GM21723 (cell line): ENCODE results near the gene DBN1.

ENCODE experiments used
- ATAC-seq: cut with Tn5 transposase; IDR thresholded peaks from one replicate; pipeline ENCODE4 v1.9.1; 2021; ENCODE audit warnings: mild to moderate bottlenecking, moderate library complexity; ENCODE audit not compliant: unreplicated experiment

DBN1 gene

DNA sequence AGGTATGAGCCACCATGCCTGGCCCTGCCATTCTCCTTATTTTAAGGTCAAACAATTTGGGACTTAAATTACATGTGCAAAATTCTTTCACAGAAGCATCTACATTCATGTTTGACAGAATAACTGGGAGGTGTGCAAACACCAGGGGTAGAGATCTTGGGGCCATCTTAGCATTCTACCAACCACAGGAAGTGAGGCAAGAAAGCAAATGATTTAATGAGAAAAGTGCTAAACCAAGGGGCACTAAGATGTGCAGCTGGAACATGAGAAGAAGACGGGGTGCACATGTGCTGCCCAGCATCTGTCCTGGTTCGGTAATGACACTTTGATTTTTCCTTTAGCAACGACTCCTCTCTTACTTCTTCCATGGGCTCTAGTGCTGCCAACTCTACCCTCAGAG, 62.9 kb downstream of the DBN1 start:
- ATAC-seq, result no peak

DNA sequence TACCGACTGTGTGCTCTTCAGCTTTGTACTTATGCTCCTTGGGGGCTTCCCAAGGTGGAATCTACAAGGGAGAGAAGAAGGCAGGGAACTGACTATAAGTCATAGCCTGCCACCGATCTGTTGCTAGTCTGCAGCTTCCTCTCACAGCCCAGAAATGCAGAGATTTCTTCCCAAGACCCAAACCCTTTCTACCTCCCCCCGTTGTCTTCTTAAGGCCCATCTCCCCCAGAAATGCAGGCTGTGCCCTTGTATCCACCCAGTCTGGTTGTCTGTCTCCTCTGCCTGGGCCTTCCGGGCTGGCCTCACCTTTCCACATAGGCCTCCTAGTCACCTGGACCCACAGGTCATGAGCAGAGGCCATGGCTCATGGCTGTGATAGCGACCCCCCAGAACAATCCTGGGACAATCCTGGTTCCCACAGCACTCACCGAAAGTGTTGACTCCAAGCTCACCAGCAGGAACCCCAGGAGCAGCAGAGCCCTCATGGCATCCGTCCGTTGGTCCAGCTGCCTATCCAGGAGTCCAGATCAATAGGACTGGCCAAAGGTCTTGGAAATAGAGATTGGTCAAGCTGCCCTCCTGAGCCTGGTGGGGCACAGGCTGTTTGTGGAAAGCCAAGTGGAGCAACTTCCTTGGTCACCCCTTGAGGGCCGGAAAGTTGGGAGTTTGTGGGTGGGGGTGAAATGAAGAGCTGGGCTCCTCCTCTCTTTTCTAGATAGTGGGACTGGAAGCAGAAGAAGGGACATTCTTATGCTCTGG, 64.2 kb downstream of the DBN1 start, which contains the start of gene F12:
Gene F12, minus strand, starts transcription at position 522 of the 759 bp plus-strand sequence. Its CDS starts 37 bp downstream, at position 485.
- ATAC-seq, result no peak
